Measurements from ENCODE around the gene MITF. TPM values are rescaled to one million over a fixed set of nuclear protein-coding genes. Genes with fewer than 3 reads are reported as not detected.

MITF gene
- total RNA-seq, 4 donors from 2014 or later = 19.4 to 35.3 (median 21.7) TPM

GRCh38 chr3:69776920-69777581 is 37.8 kb downstream of the MITF start:
- Histone ChIP-seq H3K36me3 (no peaks in the 10 kb centered on the region), H3K4me1 (peaks cover 33% of the 10 kb centered on the region), H3K9me3 (no peaks in the 10 kb centered on the region), H3K27me3 (no peaks in the 10 kb centered on the region), H3K4me3 (no peak overlapping the region), H3K27ac (no peak overlapping the region)
- DNase-seq (ENCODE audit: low spot score in 2 of 2) = no peak
- TF ChIP-seq POLR2AphosphoS5 (IDR thresholded peaks at IDR 0.05) (no peak), CTCF (IDR thresholded peaks at IDR 0.05) (no peak), EP300 (IDR thresholded peaks at IDR 0.05) (no peak), POLR2A (IDR thresholded peaks at IDR 0.05) (no peak)

- Histone ChIP-seq H3K4me1 (peaks cover 28% of the 10 kb centered on the region), H3K9me3 (no peaks in the 10 kb centered on the region), H3K27ac (no peak overlapping the region), H3K36me3 (no peaks in the 10 kb centered on the region), H3K27me3 (no peaks in the 10 kb centered on the region), H3K4me3 (no peak overlapping the region)
- WGBS = 94% methylated on average over 5 of the region's 5 CpGs
- no peak for TF ChIP-seq POLR2AphosphoS5 (IDR thresholded peaks at IDR 0.05)
- no peak for TF ChIP-seq CTCF (IDR thresholded peaks at IDR 0.05)
- no peak for TF ChIP-seq POLR2A (IDR thresholded peaks at IDR 0.05)
- no peak for TF ChIP-seq EP300 (IDR thresholded peaks at IDR 0.05)
- DNase-seq (ENCODE audit: low spot score in 2 of 2) = no peak
Measured at GRCh38 chr3:69777582-69777967, 38.3 kb downstream of the MITF start.

GRCh38 chr3:69781593-69781992 is 42.3 kb downstream of the MITF start:
- Histone ChIP-seq H3K36me3 (no peaks in the 10 kb centered on the region), H3K4me3 (no peak overlapping the region), H3K27me3 (no peaks in the 10 kb centered on the region), H3K9me3 (no peaks in the 10 kb centered on the region), H3K4me1 (peaks cover 35% of the 10 kb centered on the region), H3K27ac (no peak overlapping the region)
- no peak for TF ChIP-seq EP300 (IDR thresholded peaks at IDR 0.05)
- TF ChIP-seq POLR2A (IDR thresholded peaks at IDR 0.05) = no peak
- TF ChIP-seq POLR2AphosphoS5 (IDR thresholded peaks at IDR 0.05) = no peak
- TF ChIP-seq CTCF (IDR thresholded peaks at IDR 0.05) = no peak
- WGBS = 83% methylated on average over 4 of the region's 4 CpGs
- no peak for DNase-seq (ENCODE audit: low spot score in 2 of 2)

GRCh38 chr3:69784954-69785514 is 45.8 kb downstream of the MITF start:
- DNase-seq (ENCODE audit: low spot score in 2 of 2) = peak; percentile 75 to 80
- 44% methylated on average over 7 of the region's 7 CpGs for WGBS
- TF ChIP-seq POLR2AphosphoS5 (IDR thresholded peaks at IDR 0.05) = no peak
- TF ChIP-seq EP300 (IDR thresholded peaks at IDR 0.05) = no peak
- TF ChIP-seq POLR2A (IDR thresholded peaks at IDR 0.05) = no peak
- TF ChIP-seq CTCF (IDR thresholded peaks at IDR 0.05) = no peak
- peaks cover 44% of the 10 kb centered on the region for H3K4me1 ChIP-seq
- H3K27me3 ChIP-seq = no peaks in the 10 kb centered on the region
- no peaks in the 10 kb centered on the region for H3K9me3 ChIP-seq
- no peaks in the 10 kb centered on the region for H3K36me3 ChIP-seq
- H3K4me3 ChIP-seq = no peak overlapping the region
- no peak overlapping the region for H3K27ac ChIP-seq

- no peaks in the 10 kb centered on the region for H3K9me3 ChIP-seq
- H3K27ac ChIP-seq = no peak overlapping the region
- 75% methylated on average over 3 of the region's 3 CpGs for WGBS
- TF ChIP-seq CTCF (IDR thresholded peaks at IDR 0.05) (no peak), POLR2AphosphoS5 (IDR thresholded peaks at IDR 0.05) (no peak), POLR2A (IDR thresholded peaks at IDR 0.05) (no peak), EP300 (IDR thresholded peaks at IDR 0.05) (no peak)
- DNase-seq (ENCODE audit: low spot score in 2 of 2) = no peak
- H3K4me1 ChIP-seq = peaks cover 52% of the 10 kb centered on the region
- no peak overlapping the region for H3K4me3 ChIP-seq
- H3K36me3 ChIP-seq = no peaks in the 10 kb centered on the region
- no peaks in the 10 kb centered on the region for H3K27me3 ChIP-seq
Measured at GRCh38 chr3:69785769-69786320, 46.6 kb downstream of the MITF start.

Measured in suprapubic skin (tissue), 4 donors.